CD4-positive, alpha-beta T cell (primary cell): ENCODE results near the gene LSR. TPM values are rescaled to one million over a fixed set of nuclear protein-coding genes. Genes with fewer than 3 reads are reported as not detected.
A peak's percentile ranks its signal among the peaks of the same experiment; 100 is the strongest.

Source experiments
- ATAC-seq: fragments of 200-7000 bp; cut with Tn5 transposase; one replicate; pipeline ENCODE4 v1.10.0; 2022; ENCODE audit warnings: mild to moderate bottlenecking; ENCODE audit not compliant: poor library complexity
- CTCF ChIA-PET: fragments of 350-600 bp; sonication (Branson Sonifier 250); formaldehyde crosslinking; loops from one replicate; lab custom pipeline; 2021; ENCODE audit warnings: antibody characterized with exemption, inconsistent platforms; lab: Charles Lee
- POLR2A ChIA-PET: fragments of 350-600 bp; sonication (Branson Sonifier 250); formaldehyde crosslinking; loops from one replicate; lab custom pipeline; 2021; ENCODE audit warnings: antibody characterized with exemption, inconsistent platforms; lab: Charles Lee
- DNase-seq, 14 experiments: peaks; one replicate each; pipeline ENCODE4 v3.0.0-alpha.2; 2013 to 2020; ENCODE audit warnings: mixed read lengths in 2 of 14
- H3K27ac ChIP-seq, 2 donors: one replicate each; pipeline versions ENCODE4 v1.5.1 to v1.7.0; 2013; ENCODE audit warnings: low read length in 2 of 2, low read depth in 1 of 2, mild to moderate bottlenecking in 1 of 2
- H3K27me3 ChIP-seq, 2 experiments: 1 replicate in 1 of 2; 2 replicates in 1 of 2; pipeline versions ENCODE4 v1.6.1 to v1.7.0; 2013; ENCODE audit warnings: low read length in 2 of 2, control low read depth in 1 of 2, mild to moderate bottlenecking in 1 of 2, moderate library complexity in 1 of 2; ENCODE audit not compliant: insufficient read depth in 2 of 2, control insufficient read depth in 1 of 2
- H3K36me3 ChIP-seq: one replicate; pipeline ENCODE4 v1.6.1; 2013; ENCODE audit warnings: low read length, control low read depth; ENCODE audit not compliant: insufficient read depth
- H3K4me1 ChIP-seq: one replicate; pipeline ENCODE4 v1.6.1; 2013; ENCODE audit warnings: low read length, control low read depth; ENCODE audit not compliant: insufficient read depth
- H3K4me3 ChIP-seq: one replicate; pipeline ENCODE4 v1.5.1; 2013; ENCODE audit warnings: mild to moderate bottlenecking, low read length, moderate library complexity
- H3K9me3 ChIP-seq, 2 experiments: 1 replicate in 1 of 2; 2 replicates in 1 of 2; pipeline versions ENCODE4 v1.6.1 to v1.7.0; 2013; ENCODE audit warnings: low read length in 2 of 2, mild to moderate bottlenecking in 2 of 2, control low read depth in 1 of 2, moderate library complexity in 1 of 2; ENCODE audit not compliant: control insufficient read depth in 1 of 2, insufficient read depth in 1 of 2
- H3K27ac Mint-ChIP-seq: one replicate; pipeline ENCODE4 v1.8.0; 2020; ENCODE audit warnings: mixed read lengths
- H3K27me3 Mint-ChIP-seq: one replicate; pipeline ENCODE4 v1.8.0; 2021; ENCODE audit warnings: mixed read lengths
- H3K36me3 Mint-ChIP-seq: one replicate; pipeline ENCODE4 v1.8.0; 2021; ENCODE audit warnings: low read depth, mixed read lengths
- H3K4me1 Mint-ChIP-seq: one replicate; pipeline ENCODE4 v1.8.0; 2021; ENCODE audit warnings: low read depth, mixed read lengths
- H3K4me3 Mint-ChIP-seq: one replicate; pipeline ENCODE4 v1.8.0; 2020; ENCODE audit warnings: mild to moderate bottlenecking, mixed read lengths
- H3K9me3 Mint-ChIP-seq: one replicate; pipeline ENCODE4 v1.8.0; 2020; ENCODE audit warnings: mixed read lengths
- CTCF ChIP-seq: fragments of 200-600 bp; IDR thresholded peaks from one replicate; pipeline ENCODE4 v1.8.0; 2022; ENCODE audit warnings: antibody characterized with exemption, mild to moderate bottlenecking
- intact Hi-C, 2 experiments: fragments of 100-400 bp; cut with DNase I in 1 of 2; cut with micrococcal nuclease in 1 of 2; formaldehyde crosslinking; loops; one replicate each; pipeline versions ENCODE4 v1.15.1 to v1.9.0; 2023 to 2025; cut with DNase I, micrococcal nuclease
- total RNA-seq, 174 experiments: library from RNA in 2 of 174; stranded (reverse) in 2 of 174; gene quantifications; one replicate each; pipeline ENCODE4 v1.2.3 and lab custom pipeline; 2021 to 2026

LSR gene
- total RNA-seq, 2 experiments from 2014 or later: 45.0 to 47.9 TPM

- peak in 4 of 14 experiments; percentile 38 to 60 (median 58) for DNase-seq
- Mint-ChIP-seq H3K4me3 (peak overlapping the region; percentile 6), H3K9me3 (no peaks in the 10 kb centered on the region), H3K4me1 (peaks cover 81% of the 10 kb centered on the region), H3K27ac (peak overlapping the region; percentile 98), H3K36me3 (no peaks in the 10 kb centered on the region), H3K27me3 (no peaks in the 10 kb centered on the region)
- Histone ChIP-seq H3K4me3 (no peak overlapping the region), H3K27ac (peak overlapping the region; percentile 84 to 98), H3K27me3 (no peaks in the 10 kb centered on the region), H3K4me1 (peaks cover 78% of the 10 kb centered on the region), H3K36me3 (no peaks in the 10 kb centered on the region), H3K9me3 (peaks cover 0 to 10% of the 10 kb centered on the region in 2 experiments)
- CTCF ChIA-PET: interaction anchor here (1.5 kb wide), 2 partner anchors 7 to 11 kb away, joined by 4 to 5 read pairs; no protein-coding TSS in a partner anchor
- no peak for ATAC-seq
- POLR2A ChIA-PET: interaction anchor here (1.4 to 3.1 kb wide), 7 partner anchors 12 to 59 kb away, joined by 4 to 36 read pairs (median 12); partner anchors contain the start of gene FXYD5
- intact Hi-C loops: loop anchor here in 1 of 2 experiments (5.0 kb wide), 3 partner anchors 42 to 208 kb away; partner anchors contain the start of genes FXYD5 and LSR
- no peak for TF ChIP-seq CTCF
These were observed 43.7 kb upstream of the LSR start for GRCh38 chr19:35204799-35205732.

- H3K4me1 ChIP-seq: peaks cover 82% of the 10 kb centered on the region
- no peaks in the 10 kb centered on the region for H3K27me3 ChIP-seq
- DNase-seq (no peak), ATAC-seq (no peak)
- peak overlapping the region; percentile 84 to 98 for H3K27ac ChIP-seq
- no peak overlapping the region for H3K4me3 ChIP-seq
- peaks cover 0 to 10% of the 10 kb centered on the region in 2 experiments for H3K9me3 ChIP-seq
- H3K36me3 Mint-ChIP-seq: peaks cover 3% of the 10 kb centered on the region
- intact Hi-C loops: loop anchor here (1.0 to 5.0 kb wide), 5 partner anchors 8 to 209 kb away; partner anchors contain the start of genes FXYD5 (in 1 of the 2) and LSR (in 1 of the 2)
- no peaks in the 10 kb centered on the region for H3K9me3 Mint-ChIP-seq
- H3K4me3 Mint-ChIP-seq: peak overlapping the region; percentile 65
- ChIA-PET CTCF (interaction anchor here (0.9 to 1.5 kb wide), 2 partner anchors 10 to 65 kb away, joined by 4 to 5 read pairs; no protein-coding TSS in a partner anchor), POLR2A (interaction anchor here (0.8 to 3.1 kb wide), 17 partner anchors 11 to 64 kb away, joined by 3 to 36 read pairs (median 5); partner anchors contain the start of genes FXYD5 and FXYD7)
- peaks cover 82% of the 10 kb centered on the region for H3K4me1 Mint-ChIP-seq
- no peak for TF ChIP-seq CTCF
- H3K27me3 Mint-ChIP-seq: no peaks in the 10 kb centered on the region
- H3K27ac Mint-ChIP-seq: peak overlapping the region; percentile 98
- no peaks in the 10 kb centered on the region for H3K36me3 ChIP-seq
These were observed 43.0 kb upstream of the LSR start for GRCh38 chr19:35205733-35206323.

- peak overlapping the region; percentile 6 for H3K4me3 ChIP-seq
- peak in 13 of 14 experiments; percentile 40 to 93 (median 59) for DNase-seq
These were observed 42.4 kb upstream of the LSR start for GRCh38 chr19:35206379-35206778.

More at GRCh38 chr19:35206379-35206778, 42.4 kb upstream of the LSR start:
- ChIA-PET CTCF (interaction anchor here (0.9 to 1.6 kb wide), 4 partner anchors 10 to 65 kb away, joined by 3 to 5 read pairs (median 4); partner anchors contain the start of genes FXYD7 and USF2), POLR2A (interaction anchor here (0.8 to 3.1 kb wide), 18 partner anchors 10 to 64 kb away, joined by 3 to 36 read pairs (median 5); partner anchors contain the start of genes FXYD5 and FXYD7)
- Mint-ChIP-seq H3K27me3 (no peaks in the 10 kb centered on the region), H3K27ac (peak overlapping the region; percentile 98), H3K4me1 (peaks cover 81% of the 10 kb centered on the region), H3K36me3 (peaks cover 4% of the 10 kb centered on the region), H3K4me3 (peak overlapping the region; percentile 65), H3K9me3 (no peaks in the 10 kb centered on the region)
- Histone ChIP-seq H3K27me3 (no peaks in the 10 kb centered on the region), H3K27ac (peak overlapping the region; percentile 84 to 98), H3K36me3 (no peaks in the 10 kb centered on the region), H3K4me1 (peaks cover 83% of the 10 kb centered on the region), H3K9me3 (peaks cover 0 to 10% of the 10 kb centered on the region in 2 experiments)
- peak; percentile 46 for ATAC-seq
- no peak for TF ChIP-seq CTCF
- intact Hi-C loops: loop anchor here (1.0 to 5.0 kb wide), 5 partner anchors 8 to 209 kb away; partner anchors contain the start of genes FXYD5 (in 1 of the 2) and LSR (in 1 of the 2)
